GM12864 (cell line): ENCODE measurements around the gene CRK.

ENCODE experiments used
- DNase-seq: peaks from one replicate; pipeline ENCODE4 v3.0.0-alpha.2; 2011; ENCODE audit warnings: low read depth
- H3K4me3 ChIP-seq: 2 replicates; pipeline ENCODE4 v1.5.1; 2011; ENCODE audit warnings: mild to moderate bottlenecking, low read depth, low read length, control low read depth
- TF ChIP-seq, protein P1 (sequence below): IDR thresholded peaks from 2 replicates; pipeline ENCODE4 v1.5.1; 2011; ENCODE audit warnings: low read depth, mild to moderate bottlenecking, moderate library complexity, low read length, control low read depth, inconsistent platforms; ENCODE audit errors: missing control alignments

CRK gene

DNA sequence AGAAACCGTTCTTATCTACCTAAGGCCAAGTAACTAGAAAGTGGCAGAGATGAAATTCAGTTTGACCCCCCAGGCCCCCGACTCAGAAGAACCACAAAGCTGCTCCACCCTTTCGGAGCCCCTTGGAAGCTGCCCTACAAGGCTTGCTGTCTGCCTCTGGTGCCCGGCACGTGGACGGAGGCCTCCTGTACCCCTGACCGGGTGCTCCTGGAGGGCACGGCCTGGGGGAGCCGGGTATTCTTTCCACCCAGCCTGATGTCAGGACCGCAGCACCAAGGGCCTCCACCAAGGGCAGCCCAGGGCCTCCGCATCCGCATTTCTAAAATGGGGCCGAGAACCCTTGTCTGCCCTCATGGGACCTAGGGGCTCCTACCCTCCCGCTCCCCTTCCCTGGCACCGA lies 15.5 kb upstream of the CRK start:
- no peak overlapping the region for H3K4me3 ChIP-seq
- TF ChIP-seq, protein P1, sequence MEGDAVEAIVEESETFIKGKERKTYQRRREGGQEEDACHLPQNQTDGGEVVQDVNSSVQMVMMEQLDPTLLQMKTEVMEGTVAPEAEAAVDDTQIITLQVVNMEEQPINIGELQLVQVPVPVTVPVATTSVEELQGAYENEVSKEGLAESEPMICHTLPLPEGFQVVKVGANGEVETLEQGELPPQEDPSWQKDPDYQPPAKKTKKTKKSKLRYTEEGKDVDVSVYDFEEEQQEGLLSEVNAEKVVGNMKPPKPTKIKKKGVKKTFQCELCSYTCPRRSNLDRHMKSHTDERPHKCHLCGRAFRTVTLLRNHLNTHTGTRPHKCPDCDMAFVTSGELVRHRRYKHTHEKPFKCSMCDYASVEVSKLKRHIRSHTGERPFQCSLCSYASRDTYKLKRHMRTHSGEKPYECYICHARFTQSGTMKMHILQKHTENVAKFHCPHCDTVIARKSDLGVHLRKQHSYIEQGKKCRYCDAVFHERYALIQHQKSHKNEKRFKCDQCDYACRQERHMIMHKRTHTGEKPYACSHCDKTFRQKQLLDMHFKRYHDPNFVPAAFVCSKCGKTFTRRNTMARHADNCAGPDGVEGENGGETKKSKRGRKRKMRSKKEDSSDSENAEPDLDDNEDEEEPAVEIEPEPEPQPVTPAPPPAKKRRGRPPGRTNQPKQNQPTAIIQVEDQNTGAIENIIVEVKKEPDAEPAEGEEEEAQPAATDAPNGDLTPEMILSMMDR, result no peak
- no peak for DNase-seq

DNA sequence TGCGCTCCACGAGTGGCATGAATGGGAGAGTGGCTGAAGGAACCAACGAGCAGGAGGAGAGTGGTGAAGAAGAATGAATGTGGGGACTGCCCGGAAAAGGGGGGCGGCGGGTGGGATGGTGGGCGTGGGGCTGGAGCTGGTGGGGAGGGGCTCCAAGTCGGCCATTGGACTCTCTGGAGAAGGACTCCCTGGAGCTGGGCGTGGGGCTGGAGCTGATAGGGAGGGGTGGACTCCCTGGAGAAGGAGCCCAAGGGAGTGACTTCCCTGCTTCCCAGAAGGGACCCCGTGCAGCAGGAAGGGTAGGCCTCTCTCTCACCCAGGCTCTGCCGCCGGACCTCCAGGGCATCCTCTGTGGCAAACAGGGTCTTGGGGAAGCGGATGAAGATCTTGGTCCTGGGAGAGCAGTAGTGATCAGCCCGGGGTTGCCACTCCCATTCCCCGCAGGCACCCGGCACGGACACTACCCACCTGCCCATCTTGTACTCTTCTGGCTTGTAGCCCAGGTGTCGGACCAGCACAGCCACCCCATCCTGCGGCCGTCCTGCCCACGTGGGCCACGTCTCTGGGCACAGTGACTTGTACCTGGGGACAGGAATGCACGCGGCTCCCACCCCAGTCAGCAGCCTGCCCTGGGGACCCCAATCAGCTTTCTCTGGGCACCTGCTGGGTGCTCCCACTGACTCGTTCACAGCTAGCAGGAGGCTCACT lies 14.9 kb upstream of the CRK start:
- no peak overlapping the region for H3K4me3 ChIP-seq
- no peak for DNase-seq
- TF ChIP-seq, protein P1, result no peak

DNA sequence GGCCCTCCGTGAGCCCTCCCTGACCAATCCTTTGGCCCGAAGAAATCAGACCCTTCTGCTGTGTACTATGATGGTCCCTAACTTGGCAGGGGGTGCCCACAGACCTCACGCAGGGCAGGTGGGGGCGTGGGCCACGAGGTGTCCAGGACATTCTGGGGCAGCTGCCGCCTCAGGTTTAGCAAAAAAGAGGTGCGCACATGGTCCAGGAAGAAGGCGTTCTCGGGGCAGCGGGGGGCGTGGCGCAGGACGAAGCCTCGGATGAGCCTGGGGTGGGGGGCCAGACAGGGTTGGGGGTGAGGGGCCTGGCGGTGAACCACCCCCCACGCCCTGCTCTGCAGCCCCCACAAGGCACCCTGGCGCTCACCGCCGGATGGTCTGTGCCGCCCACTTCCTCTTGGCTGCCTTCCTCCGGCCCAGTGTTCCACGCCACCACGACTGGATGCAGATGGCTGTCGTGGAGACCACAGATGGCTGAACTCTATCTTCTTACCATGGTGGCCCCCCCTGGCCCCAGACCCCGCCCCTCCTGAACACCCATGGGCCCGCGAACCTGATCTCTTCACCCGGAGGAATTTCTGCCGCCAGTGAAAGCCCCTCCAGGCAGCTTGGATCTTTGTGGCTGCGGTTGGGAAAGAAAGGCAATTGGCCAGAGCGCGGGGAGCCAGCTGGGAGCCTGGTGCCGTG lies 14.2 kb upstream of the CRK start:
- TF ChIP-seq, protein P1, result no peak
- no peak for DNase-seq
- no peak overlapping the region for H3K4me3 ChIP-seq

DNA sequence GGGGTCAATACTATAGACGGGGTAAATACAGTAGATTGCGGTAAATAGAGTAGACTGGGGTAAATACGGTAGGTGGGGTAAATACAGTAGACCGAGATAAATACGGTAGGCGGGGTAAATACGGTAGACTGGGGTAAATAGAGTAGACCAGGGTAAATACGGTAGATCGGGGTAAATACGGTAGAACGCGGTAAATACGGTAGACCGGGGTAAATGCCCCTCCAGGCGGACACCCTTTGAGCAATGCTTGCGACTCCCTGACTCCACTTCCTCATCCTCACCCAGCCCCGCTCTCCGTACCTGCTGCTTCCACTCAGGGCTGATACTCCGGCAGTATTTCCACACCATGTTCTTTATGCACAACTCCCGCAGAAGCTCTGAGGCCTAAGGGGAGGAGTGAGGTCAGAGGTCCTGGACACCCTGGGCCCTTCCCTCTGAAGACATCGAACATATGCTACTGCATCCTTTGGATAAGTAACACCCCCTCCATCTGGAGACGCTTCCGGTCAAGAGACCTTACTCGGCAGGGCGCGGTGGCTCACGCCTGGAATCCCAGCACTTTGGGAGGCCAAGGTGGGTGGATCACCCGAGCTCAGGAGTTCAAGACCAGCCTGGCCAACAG lies 13.3 kb upstream of the CRK start:
- DNase-seq, result no peak
- no peak overlapping the region for H3K4me3 ChIP-seq
- TF ChIP-seq, protein P1, result no peak

DNA sequence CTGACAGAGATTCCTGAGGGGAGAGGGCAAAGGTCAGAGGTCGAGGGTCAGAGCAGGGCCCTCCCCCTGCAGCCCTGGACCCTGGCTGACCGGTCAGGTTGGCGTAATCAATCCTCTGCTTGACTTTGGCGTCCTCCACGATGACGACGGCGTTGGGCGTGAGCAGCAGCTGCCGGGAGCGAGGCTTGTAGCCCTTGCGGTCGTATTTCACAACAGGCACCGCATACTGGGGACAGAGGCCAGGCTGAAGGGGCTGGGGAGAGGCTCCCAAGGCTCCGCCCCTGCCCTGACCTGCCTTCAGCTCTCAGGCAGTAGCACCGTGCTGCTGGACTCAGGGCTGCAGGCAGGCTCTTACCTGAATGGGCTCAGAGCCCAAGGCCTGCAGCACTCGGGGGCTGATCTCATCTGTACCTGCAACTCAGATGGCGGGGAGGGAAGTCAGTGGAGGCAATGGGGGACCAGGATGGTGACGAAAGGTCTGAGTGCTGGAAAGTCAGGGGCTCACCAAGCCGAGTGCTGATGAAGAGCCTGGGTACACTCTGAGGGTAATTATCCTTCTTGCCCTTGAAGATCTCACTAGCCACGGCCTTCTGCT lies 12.0 kb upstream of the CRK start:
- no peak for DNase-seq
- no peak overlapping the region for H3K4me3 ChIP-seq
- TF ChIP-seq, protein P1, result no peak

DNA sequence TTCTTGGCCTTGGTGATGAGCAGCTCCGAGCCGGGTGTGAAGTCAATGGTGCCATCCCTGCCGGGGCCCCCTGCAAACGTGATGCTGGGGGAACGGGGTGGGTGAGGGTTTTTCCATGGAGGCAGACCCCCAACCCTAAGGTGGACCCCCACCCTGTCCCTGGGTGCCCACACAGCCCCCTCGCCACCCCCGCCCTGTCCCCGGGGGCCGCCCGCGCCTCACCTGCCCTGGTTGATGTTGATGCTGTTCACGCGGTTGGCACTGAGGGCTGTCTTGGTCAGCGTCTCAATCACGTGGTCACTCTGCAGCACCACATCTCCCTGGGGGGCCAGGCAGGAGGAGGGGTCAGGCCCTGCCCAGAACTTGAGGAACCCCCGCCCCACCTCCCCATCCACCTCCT lies 11.2 kb upstream of the CRK start:
- TF ChIP-seq, protein P1, result no peak
- DNase-seq, result no peak
- no peak overlapping the region for H3K4me3 ChIP-seq
